ENCODE measurements around the gene GSX2.
"Not testable (repeated sequence)": the region's sequence is repeated elsewhere in the genome, so short reads cannot be mapped to it uniquely, and the experiment has no call there.

The GSX2 gene

GRCh38 chr4:54099748-54100574 is at the start of gene GSX2:
GSX2 (plus strand) TSS chr4:54100163; CDS start chr4:54100345, 182 bp downstream.
- H3K36me3 ChIP-seq (ENCODE audit: insufficient read depth, low read length) = no peaks in the 10 kb centered on the region
- peaks cover 52% of the 10 kb centered on the region for H3K4me1 ChIP-seq (ENCODE audit: insufficient read depth, low read length)
- peaks cover 93% of the 10 kb centered on the region for H3K27me3 ChIP-seq (ENCODE audit: insufficient read depth, low read length)
- H3K9me3 ChIP-seq (ENCODE audit: low read length) = no peaks in the 10 kb centered on the region
- peak within 1 kb of the TSS; percentile 3 for H2AFZ ChIP-seq (ENCODE audit: low read depth, low read length)
- H3K4me3 ChIP-seq (ENCODE audit: low read length) = no peak within 1 kb of the TSS

- H3K4me3 ChIP-seq (ENCODE audit: low read length) = no peak overlapping the region
- H2AFZ ChIP-seq (ENCODE audit: low read depth, low read length) = no peak overlapping the region
- no peaks in the 10 kb centered on the region for H3K27me3 ChIP-seq (ENCODE audit: insufficient read depth, low read length)
- H3K36me3 ChIP-seq (ENCODE audit: insufficient read depth, low read length) = peaks cover 5% of the 10 kb centered on the region
- H3K9me3 ChIP-seq (ENCODE audit: low read length) = no peaks in the 10 kb centered on the region
- no peaks in the 10 kb centered on the region for H3K4me1 ChIP-seq (ENCODE audit: insufficient read depth, low read length)
These were observed 49.6 kb upstream of the GSX2 start for GRCh38 chr4:54050214-54050904.

GRCh38 chr4:54053322-54053721 is 46.6 kb upstream of the GSX2 start:
- not testable (repeated sequence) for H3K4me3 ChIP-seq (ENCODE audit: low read length); H3K4me1 ChIP-seq (ENCODE audit: insufficient read depth, low read length); H3K27me3 ChIP-seq (ENCODE audit: insufficient read depth, low read length); H3K9me3 ChIP-seq (ENCODE audit: low read length); H2AFZ ChIP-seq (ENCODE audit: low read depth, low read length); H3K36me3 ChIP-seq (ENCODE audit: insufficient read depth, low read length)

GRCh38 chr4:54054501-54054900 is 45.5 kb upstream of the GSX2 start:
- Histone ChIP-seq H3K4me1 (ENCODE audit: insufficient read depth, low read length) (no peaks in the 10 kb centered on the region), H3K9me3 (ENCODE audit: low read length) (no peaks in the 10 kb centered on the region), H3K36me3 (ENCODE audit: insufficient read depth, low read length) (no peaks in the 10 kb centered on the region), H2AFZ (ENCODE audit: low read depth, low read length) (no peak overlapping the region), H3K27me3 (ENCODE audit: insufficient read depth, low read length) (no peaks in the 10 kb centered on the region), H3K4me3 (ENCODE audit: low read length) (no peak overlapping the region)

DNA sequence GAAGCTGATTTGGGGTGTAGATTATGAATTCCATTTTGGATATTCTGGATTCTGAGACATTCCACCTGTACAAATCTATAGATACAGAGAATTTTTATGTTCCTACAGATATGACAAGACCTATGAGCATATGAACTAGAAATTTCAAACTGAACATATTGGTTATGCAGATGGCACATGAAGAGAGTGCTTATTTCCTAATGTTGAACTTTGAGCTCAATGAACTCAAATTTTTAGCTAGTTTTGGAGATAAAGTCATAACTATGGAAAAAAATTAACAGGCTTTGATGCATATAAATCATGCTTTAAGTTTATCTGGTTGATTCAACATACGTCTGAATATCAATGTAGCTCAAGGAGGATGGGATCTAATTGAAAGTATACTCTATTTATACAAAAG is 44.5 kb upstream of the GSX2 start:
- Histone ChIP-seq H3K9me3 (ENCODE audit: low read length) (no peaks in the 10 kb centered on the region), H3K27me3 (ENCODE audit: insufficient read depth, low read length) (no peaks in the 10 kb centered on the region), H3K4me1 (ENCODE audit: insufficient read depth, low read length) (no peaks in the 10 kb centered on the region), H3K4me3 (ENCODE audit: low read length) (no peak overlapping the region), H3K36me3 (ENCODE audit: insufficient read depth, low read length) (no peaks in the 10 kb centered on the region), H2AFZ (ENCODE audit: low read depth, low read length) (no peak overlapping the region)

- no peaks in the 10 kb centered on the region for H3K36me3 ChIP-seq (ENCODE audit: insufficient read depth, low read length)
- peaks cover 4% of the 10 kb centered on the region for H3K4me1 ChIP-seq (ENCODE audit: insufficient read depth, low read length)
- H3K4me3 ChIP-seq (ENCODE audit: low read length) = no peak overlapping the region
- H3K27me3 ChIP-seq (ENCODE audit: insufficient read depth, low read length) = no peaks in the 10 kb centered on the region
- no peak overlapping the region for H2AFZ ChIP-seq (ENCODE audit: low read depth, low read length)
- H3K9me3 ChIP-seq (ENCODE audit: low read length) = no peaks in the 10 kb centered on the region
These were observed 43.6 kb upstream of the GSX2 start for GRCh38 chr4:54056360-54056759.

DNA sequence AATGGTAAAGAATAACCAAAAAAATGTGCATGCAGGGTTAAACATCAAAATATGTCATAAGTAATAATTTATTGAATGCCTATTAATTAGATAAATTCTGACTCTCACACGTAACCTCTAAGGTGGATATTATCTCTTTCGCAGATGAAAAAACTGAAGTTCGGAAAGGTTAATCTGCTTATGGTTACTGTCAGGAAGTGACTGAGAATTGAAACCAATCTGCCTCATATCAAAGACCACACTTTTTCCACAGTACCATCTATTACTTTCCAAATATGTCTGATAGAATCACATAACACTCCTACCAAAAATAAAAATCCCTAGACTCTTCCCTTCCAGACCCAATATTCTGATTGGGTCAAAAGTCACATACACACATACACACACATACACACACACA is 41.8 kb upstream of the GSX2 start:
- Histone ChIP-seq H2AFZ (ENCODE audit: low read depth, low read length) (no peak overlapping the region), H3K36me3 (ENCODE audit: insufficient read depth, low read length) (no peaks in the 10 kb centered on the region), H3K4me1 (ENCODE audit: insufficient read depth, low read length) (peaks cover 17% of the 10 kb centered on the region), H3K9me3 (ENCODE audit: low read length) (no peaks in the 10 kb centered on the region), H3K27me3 (ENCODE audit: insufficient read depth, low read length) (no peaks in the 10 kb centered on the region), H3K4me3 (ENCODE audit: low read length) (no peak overlapping the region)

DNA sequence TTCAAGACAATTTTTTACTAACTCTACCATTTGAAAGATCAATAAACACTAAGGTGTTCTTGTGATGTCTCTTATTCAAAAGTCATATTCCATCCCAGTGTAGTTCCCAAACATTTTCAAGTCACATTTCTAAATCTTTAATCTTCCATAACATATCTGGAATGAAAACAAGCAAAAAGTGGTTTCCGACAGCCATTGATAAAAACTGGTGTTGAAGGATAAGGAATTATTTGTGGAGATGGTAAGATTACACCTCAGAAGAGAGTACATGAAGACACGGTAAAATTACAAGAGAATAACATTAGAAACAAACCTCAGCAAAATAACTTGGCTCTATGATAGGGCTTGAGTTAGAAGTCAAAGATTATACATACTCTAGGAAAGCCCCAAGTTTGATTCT is 39.8 kb upstream of the GSX2 start:
- peaks cover 20% of the 10 kb centered on the region for H3K4me1 ChIP-seq (ENCODE audit: insufficient read depth, low read length)
- H3K36me3 ChIP-seq (ENCODE audit: insufficient read depth, low read length) = no peaks in the 10 kb centered on the region
- H2AFZ ChIP-seq (ENCODE audit: low read depth, low read length) = no peak overlapping the region
- no peak overlapping the region for H3K4me3 ChIP-seq (ENCODE audit: low read length)
- no peaks in the 10 kb centered on the region for H3K27me3 ChIP-seq (ENCODE audit: insufficient read depth, low read length)
- no peaks in the 10 kb centered on the region for H3K9me3 ChIP-seq (ENCODE audit: low read length)

DNA sequence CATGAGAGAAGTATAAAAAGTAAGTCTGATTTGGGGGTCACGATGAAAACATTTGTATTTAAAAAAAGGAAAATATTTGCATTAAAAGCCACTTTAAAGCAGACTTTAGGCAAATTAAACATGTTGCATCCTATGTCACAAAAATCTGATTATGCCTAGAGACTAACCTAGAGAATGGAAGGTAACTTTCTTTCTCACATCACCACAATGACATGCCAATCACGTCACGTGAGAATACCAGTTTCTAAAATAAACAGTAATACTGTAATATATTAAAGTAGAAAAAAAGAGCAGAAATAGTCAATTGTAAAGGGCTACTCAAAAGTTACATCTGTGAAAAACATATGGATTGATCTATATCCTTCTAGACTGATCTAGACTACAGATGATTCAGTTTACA is 38.9 kb upstream of the GSX2 start:
- Histone ChIP-seq H3K4me3 (ENCODE audit: low read length) (no peak overlapping the region), H3K9me3 (ENCODE audit: low read length) (no peaks in the 10 kb centered on the region), H3K4me1 (ENCODE audit: insufficient read depth, low read length) (peaks cover 24% of the 10 kb centered on the region), H2AFZ (ENCODE audit: low read depth, low read length) (no peak overlapping the region), H3K27me3 (ENCODE audit: insufficient read depth, low read length) (peaks cover 8% of the 10 kb centered on the region), H3K36me3 (ENCODE audit: insufficient read depth, low read length) (no peaks in the 10 kb centered on the region)

DNA sequence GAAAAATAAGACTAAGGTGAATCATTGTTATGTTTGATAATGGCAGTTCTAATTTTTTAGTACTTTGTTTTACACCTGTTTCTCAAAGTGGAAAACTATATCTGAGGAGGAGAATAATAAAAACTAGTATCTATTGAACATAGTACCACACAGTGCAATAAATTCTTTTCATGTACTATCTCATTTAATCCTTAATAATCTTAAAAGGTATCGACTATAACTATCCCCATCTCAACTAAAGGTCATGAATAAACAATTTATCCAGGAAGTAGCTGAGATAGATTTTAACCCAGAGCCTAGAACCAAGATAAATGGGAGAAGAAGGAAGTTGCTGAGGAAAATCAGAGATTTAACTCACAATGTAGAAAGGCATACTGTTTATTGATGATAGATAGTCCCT is 38.1 kb upstream of the GSX2 start:
- H3K27me3 ChIP-seq (ENCODE audit: insufficient read depth, low read length) = peaks cover 15% of the 10 kb centered on the region
- peaks cover 24% of the 10 kb centered on the region for H3K4me1 ChIP-seq (ENCODE audit: insufficient read depth, low read length)
- H3K4me3 ChIP-seq (ENCODE audit: low read length) = no peak overlapping the region
- no peaks in the 10 kb centered on the region for H3K36me3 ChIP-seq (ENCODE audit: insufficient read depth, low read length)
- no peaks in the 10 kb centered on the region for H3K9me3 ChIP-seq (ENCODE audit: low read length)
- no peak overlapping the region for H2AFZ ChIP-seq (ENCODE audit: low read depth, low read length)

GRCh38 chr4:54062392-54062791 is 37.6 kb upstream of the GSX2 start:
- Histone ChIP-seq H3K9me3 (ENCODE audit: low read length) (no peaks in the 10 kb centered on the region), H3K4me1 (ENCODE audit: insufficient read depth, low read length) (peaks cover 24% of the 10 kb centered on the region), H3K36me3 (ENCODE audit: insufficient read depth, low read length) (no peaks in the 10 kb centered on the region), H3K4me3 (ENCODE audit: low read length) (peak overlapping the region; percentile 77), H3K27me3 (ENCODE audit: insufficient read depth, low read length) (peaks cover 20% of the 10 kb centered on the region), H2AFZ (ENCODE audit: low read depth, low read length) (no peak overlapping the region)

GRCh38 chr4:54063229-54063628 is 36.7 kb upstream of the GSX2 start:
- H2AFZ ChIP-seq (ENCODE audit: low read depth, low read length) = no peak overlapping the region
- H3K36me3 ChIP-seq (ENCODE audit: insufficient read depth, low read length) = no peaks in the 10 kb centered on the region
- H3K4me1 ChIP-seq (ENCODE audit: insufficient read depth, low read length) = peaks cover 24% of the 10 kb centered on the region
- peak overlapping the region; percentile 77 for H3K4me3 ChIP-seq (ENCODE audit: low read length)
- no peaks in the 10 kb centered on the region for H3K9me3 ChIP-seq (ENCODE audit: low read length)
- peaks cover 24% of the 10 kb centered on the region for H3K27me3 ChIP-seq (ENCODE audit: insufficient read depth, low read length)

- peak overlapping the region; percentile 92 for H2AFZ ChIP-seq (ENCODE audit: low read depth, low read length)
- peaks cover 24% of the 10 kb centered on the region for H3K4me1 ChIP-seq (ENCODE audit: insufficient read depth, low read length)
- peaks cover 28% of the 10 kb centered on the region for H3K27me3 ChIP-seq (ENCODE audit: insufficient read depth, low read length)
- H3K4me3 ChIP-seq (ENCODE audit: low read length) = peak overlapping the region; percentile 77
- no peaks in the 10 kb centered on the region for H3K9me3 ChIP-seq (ENCODE audit: low read length)
- no peaks in the 10 kb centered on the region for H3K36me3 ChIP-seq (ENCODE audit: insufficient read depth, low read length)
These were observed 36.1 kb upstream of the GSX2 start for GRCh38 chr4:54063737-54064316.
